Measurements from ENCODE around the gene PRICKLE4. TPM values are rescaled to one million over a fixed set of nuclear protein-coding genes. Genes with fewer than 3 reads are reported as not detected.
"Not testable (repeated sequence)": the region's sequence is repeated elsewhere in the genome, so short reads cannot be mapped to it uniquely, and the experiment has no call there.

The PRICKLE4 gene
- total and polyA plus RNA-seq, 10 donors, result 0.41 to 32.8 (median 10.6) TPM

DNA sequence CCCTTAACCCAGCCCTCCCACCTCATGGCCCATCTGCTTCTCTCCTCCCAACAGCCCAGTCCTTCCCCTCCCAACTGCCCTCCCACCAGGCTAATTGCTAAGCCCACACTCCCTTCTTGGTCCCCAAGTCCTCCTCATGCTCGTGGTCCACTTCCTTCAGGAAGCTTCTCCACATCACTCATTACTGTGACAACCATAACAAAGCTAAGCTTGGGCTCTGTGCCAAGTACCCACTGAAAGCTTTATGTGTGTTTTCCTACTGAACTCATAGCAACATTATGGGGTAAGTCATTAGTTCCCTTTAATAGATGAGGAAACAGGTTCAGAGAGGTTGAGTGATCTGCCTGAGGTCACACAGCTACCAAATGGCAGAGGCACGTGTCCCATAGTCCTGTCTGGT is 17.1 kb upstream of the PRICKLE4 start:
- intact Hi-C loops (cut with DNase I; ENCODE audit: low total_unique reads), result no loop called here
- WGBS, 5 donors, result 12 to 26% (median 18%) methylated on average over 2 of the region's 2 CpGs
- H3K9me3 ChIP-seq, result no peaks in the 10 kb centered on the region
- no peaks in the 10 kb centered on the region for H3K27me3 ChIP-seq (replicated peaks in 1 of 7)
- no peak overlapping the region for H3K4me3 ChIP-seq
- H3K4me1 ChIP-seq, result peaks cover 0 to 21% (median 8%) of the 10 kb centered on the region in 6 donors
- no peak overlapping the region for H3K27ac ChIP-seq
- H3K36me3 ChIP-seq, result no peaks in the 10 kb centered on the region
- DNase-seq, result no peak
- TF ChIP-seq POLR2A (IDR thresholded peaks at IDR 0.05) (no peak), POLR2AphosphoS5 (IDR thresholded peaks at IDR 0.05) (no peak)
- TF ChIP-seq, protein P1, sequence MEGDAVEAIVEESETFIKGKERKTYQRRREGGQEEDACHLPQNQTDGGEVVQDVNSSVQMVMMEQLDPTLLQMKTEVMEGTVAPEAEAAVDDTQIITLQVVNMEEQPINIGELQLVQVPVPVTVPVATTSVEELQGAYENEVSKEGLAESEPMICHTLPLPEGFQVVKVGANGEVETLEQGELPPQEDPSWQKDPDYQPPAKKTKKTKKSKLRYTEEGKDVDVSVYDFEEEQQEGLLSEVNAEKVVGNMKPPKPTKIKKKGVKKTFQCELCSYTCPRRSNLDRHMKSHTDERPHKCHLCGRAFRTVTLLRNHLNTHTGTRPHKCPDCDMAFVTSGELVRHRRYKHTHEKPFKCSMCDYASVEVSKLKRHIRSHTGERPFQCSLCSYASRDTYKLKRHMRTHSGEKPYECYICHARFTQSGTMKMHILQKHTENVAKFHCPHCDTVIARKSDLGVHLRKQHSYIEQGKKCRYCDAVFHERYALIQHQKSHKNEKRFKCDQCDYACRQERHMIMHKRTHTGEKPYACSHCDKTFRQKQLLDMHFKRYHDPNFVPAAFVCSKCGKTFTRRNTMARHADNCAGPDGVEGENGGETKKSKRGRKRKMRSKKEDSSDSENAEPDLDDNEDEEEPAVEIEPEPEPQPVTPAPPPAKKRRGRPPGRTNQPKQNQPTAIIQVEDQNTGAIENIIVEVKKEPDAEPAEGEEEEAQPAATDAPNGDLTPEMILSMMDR (IDR thresholded peaks at IDR 0.05 in 8 of 11, conservative IDR thresholded peaks at IDR 0.05 in 3 of 11), result no peak

DNA sequence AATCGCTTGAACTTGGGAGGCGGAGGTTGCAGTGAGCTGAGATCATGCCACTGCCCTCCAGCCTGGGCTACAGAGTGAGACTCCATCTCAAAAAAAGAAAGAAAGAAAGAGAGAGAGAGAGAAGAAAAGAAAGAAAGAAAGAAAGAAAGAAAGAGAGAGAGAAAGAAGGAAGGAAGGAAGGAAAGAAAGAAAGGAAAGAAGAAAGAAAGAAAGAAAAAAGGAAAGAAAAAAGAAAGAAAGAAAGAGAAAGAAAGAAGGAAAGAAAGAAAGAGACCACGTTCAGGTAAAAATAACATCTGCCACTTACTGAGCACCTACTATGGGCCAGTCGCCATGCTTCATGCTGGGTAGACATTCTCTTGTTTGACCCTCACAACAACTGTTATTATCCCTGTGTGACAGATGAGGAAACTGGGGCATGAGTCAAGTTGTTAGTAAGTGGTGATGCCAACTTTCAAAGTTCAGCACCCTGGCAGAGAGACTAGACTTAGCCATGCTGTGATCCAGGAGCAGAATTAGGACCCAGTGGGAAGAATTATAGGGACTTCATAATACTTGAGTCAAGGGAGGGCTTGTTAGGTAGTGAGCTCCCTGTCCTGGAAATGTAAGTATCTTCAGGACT is 14.4 kb upstream of the PRICKLE4 start:
- DNase-seq; H3K4me3 ChIP-seq; H3K9me3 ChIP-seq; H3K27me3 ChIP-seq (replicated peaks in 1 of 7); intact Hi-C loops (cut with DNase I; ENCODE audit: low total_unique reads): not testable (repeated sequence)
- 86 to 94% (median 91%) methylated on average over 4 of the region's 4 CpGs for WGBS, 5 donors
- Histone ChIP-seq H3K27ac (peak overlapping the region; percentile 27 to 84 (median 76)), H3K4me1 (peaks cover 0 to 32% (median 10%) of the 10 kb centered on the region in 6 donors), H3K36me3 (peaks cover 0 to 23% (median 12%) of the 10 kb centered on the region in 6 donors)

GRCh38 chr6:41767112-41767833 is 13.3 kb upstream of the PRICKLE4 start:
- H3K4me3 ChIP-seq, result no peak overlapping the region
- peak overlapping the region; percentile 27 to 84 (median 76) for H3K27ac ChIP-seq
- H3K27me3 ChIP-seq (replicated peaks in 1 of 7), result no peaks in the 10 kb centered on the region
- peaks cover 0 to 38% (median 10%) of the 10 kb centered on the region in 6 donors for H3K4me1 ChIP-seq
- no peak for DNase-seq
- 36 to 57% (median 53%) methylated on average over 11 to 12 of the region's 12 CpGs for WGBS, 5 donors
- TF ChIP-seq POLR2A (IDR thresholded peaks at IDR 0.05), result no peak
- peak; percentile 33 to 58 (median 44) for TF ChIP-seq POLR2AphosphoS5 (IDR thresholded peaks at IDR 0.05)
- TF ChIP-seq, protein P1 (IDR thresholded peaks at IDR 0.05 in 8 of 11, conservative IDR thresholded peaks at IDR 0.05 in 3 of 11), result no peak
- intact Hi-C loops (cut with DNase I; ENCODE audit: low total_unique reads), result no loop called here
- H3K9me3 ChIP-seq, result no peaks in the 10 kb centered on the region
- peaks cover 0 to 35% (median 23%) of the 10 kb centered on the region in 6 donors for H3K36me3 ChIP-seq

DNA sequence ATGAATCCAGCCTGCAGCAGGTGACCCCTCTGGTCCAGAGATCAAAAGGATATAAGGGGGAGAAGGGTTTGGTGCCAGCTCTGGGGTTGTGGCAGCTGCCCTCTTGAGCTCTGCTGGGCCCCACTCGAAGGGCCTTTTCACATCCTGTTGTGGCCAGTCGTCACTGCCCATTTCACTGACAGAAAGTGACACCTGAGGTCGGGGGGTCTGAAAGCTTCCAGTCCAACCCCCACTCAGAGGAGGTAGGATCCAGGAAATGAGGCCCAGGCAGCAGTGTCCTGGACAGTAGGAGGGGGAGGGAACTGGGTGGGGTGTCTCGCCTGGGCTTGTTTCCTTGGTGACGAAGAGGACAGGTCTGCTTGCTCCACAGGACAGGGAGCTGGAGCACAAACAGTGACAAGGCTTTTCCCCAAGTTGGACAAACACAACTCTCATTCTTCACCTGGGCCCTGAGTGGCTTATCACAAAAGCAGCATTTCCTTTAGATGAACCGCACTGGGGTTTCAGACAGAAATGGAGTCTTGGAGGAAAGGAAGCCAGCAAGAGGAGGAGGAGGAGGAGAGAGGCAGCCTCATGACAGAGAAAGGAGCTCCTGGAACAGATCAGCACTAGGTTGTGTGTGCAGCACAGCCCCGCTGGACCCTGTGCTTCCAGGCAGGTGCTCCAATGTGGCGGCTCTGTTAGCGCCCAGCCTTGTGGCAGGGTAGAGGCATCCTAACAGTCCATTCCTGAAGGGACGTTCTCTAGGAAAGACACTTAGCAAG is 11.9 kb upstream of the PRICKLE4 start:
- TF ChIP-seq POLR2A (IDR thresholded peaks at IDR 0.05) (no peak), POLR2AphosphoS5 (IDR thresholded peaks at IDR 0.05) (no peak)
- TF ChIP-seq, protein P1 (IDR thresholded peaks at IDR 0.05 in 8 of 11, conservative IDR thresholded peaks at IDR 0.05 in 3 of 11), result no peak
- H3K4me3 ChIP-seq, result no peak overlapping the region
- no peaks in the 10 kb centered on the region for H3K27me3 ChIP-seq (replicated peaks in 1 of 7)
- WGBS, 5 donors, result 47 to 59% (median 53%) methylated on average over 10 of the region's 10 CpGs
- peaks cover 0 to 49% (median 30%) of the 10 kb centered on the region in 6 donors for H3K36me3 ChIP-seq
- no peak for DNase-seq
- H3K27ac ChIP-seq, result peak overlapping the region in 1 of 8 donors; percentile 79
- H3K4me1 ChIP-seq, result peaks cover 0 to 38% (median 10%) of the 10 kb centered on the region in 6 donors
- intact Hi-C loops (cut with DNase I; ENCODE audit: low total_unique reads), result no loop called here
- no peaks in the 10 kb centered on the region for H3K9me3 ChIP-seq

Data from spleen (tissue), 11 donors.